GM21717 (cell line): ENCODE data around the gene DOK7.

ENCODE experiments used
- ATAC-seq: cut with Tn5 transposase; IDR thresholded peaks from one replicate; pipeline ENCODE4 v1.9.1; 2021; ENCODE audit warnings: mild to moderate bottlenecking, moderate library complexity; ENCODE audit not compliant: unreplicated experiment

DOK7 gene

GRCh38 chr4:3517731-3518510, 54.8 kb downstream of the DOK7 start:
- ATAC-seq: no peak

GRCh38 chr4:3518511-3518880, 55.4 kb downstream of the DOK7 start:
- ATAC-seq: no peak

- no peak for ATAC-seq
Measured at GRCh38 chr4:3518941-3519340, 55.8 kb downstream of the DOK7 start.

GRCh38 chr4:3519468-3520264, 56.6 kb downstream of the DOK7 start:
- ATAC-seq: no peak

GRCh38 chr4:3520276-3520675, 57.2 kb downstream of the DOK7 start:
- no peak for ATAC-seq

GRCh38 chr4:3520796-3521600, 57.9 kb downstream of the DOK7 start:
- ATAC-seq: no peak

- no peak for ATAC-seq
Measured at GRCh38 chr4:3521621-3522325, 58.7 kb downstream of the DOK7 start.

GRCh38 chr4:3522326-3522640, 59.2 kb downstream of the DOK7 start:
- ATAC-seq: no peak

- ATAC-seq: no peak
Measured at GRCh38 chr4:3522651-3523050, 59.5 kb downstream of the DOK7 start.

- ATAC-seq: no peak
Measured at GRCh38 chr4:3523146-3523627, 60.1 kb downstream of the DOK7 start.

GRCh38 chr4:3523628-3524221, 60.6 kb downstream of the DOK7 start:
- no peak for ATAC-seq

GRCh38 chr4:3524349-3524748, 61.2 kb downstream of the DOK7 start:
- no peak for ATAC-seq

GRCh38 chr4:3524920-3525319, 61.8 kb downstream of the DOK7 start:
- ATAC-seq: no peak

GRCh38 chr4:3525532-3526430, 62.7 kb downstream of the DOK7 start:
- ATAC-seq: no peak

GRCh38 chr4:3526456-3526855, 63.4 kb downstream of the DOK7 start:
- ATAC-seq: no peak

GRCh38 chr4:3527101-3527913, 64.2 kb downstream of the DOK7 start:
- no peak for ATAC-seq

GRCh38 chr4:3527914-3528876, 65.1 kb downstream of the DOK7 start:
- ATAC-seq: no peak
